ENCODE measurements around the gene ENPP7.

GRCh38 chr17:79715098-79715942, 15.4 kb upstream of the ENPP7 start:
- no peak for TF ChIP-seq CTCF (IDR thresholded peaks at IDR 0.05)
- no peak for TF ChIP-seq POLR2A (IDR thresholded peaks at IDR 0.05)

Data from lower leg skin (tissue), 3 donors.